Hippocampal formation (tissue), 2 donors: ENCODE data around the gene PCDHGA6.

ENCODE experiments used
- DNase-seq, 2 donors: peaks; one replicate each; lab custom pipeline; 2025; lab: John Stamatoyannopoulos, UW

Gene PCDHGA6

GRCh38 chr5:141419074-141419880 lies 45.6 kb downstream of the PCDHGA6 start:
- DNase-seq, result no peak

GRCh38 chr5:141420855-141421488 lies 47.3 kb downstream of the PCDHGA6 start, which contains the start of gene PCDHGA11:
TSS of gene PCDHGA11 (plus strand) at chr5:141421051. CDS start at chr5:141421228, 177 bp downstream.
- no peak for DNase-seq

GRCh38 chr5:141421489-141421855 lies 47.8 kb downstream of the PCDHGA6 start:
- DNase-seq, result no peak

GRCh38 chr5:141422742-141423291 lies 49.1 kb downstream of the PCDHGA6 start:
- DNase-seq, result no peak

GRCh38 chr5:141427783-141428426 lies 54.2 kb downstream of the PCDHGA6 start:
- no peak for DNase-seq
